ENCODE measurements around the gene SHBG.

SHBG gene

DNA sequence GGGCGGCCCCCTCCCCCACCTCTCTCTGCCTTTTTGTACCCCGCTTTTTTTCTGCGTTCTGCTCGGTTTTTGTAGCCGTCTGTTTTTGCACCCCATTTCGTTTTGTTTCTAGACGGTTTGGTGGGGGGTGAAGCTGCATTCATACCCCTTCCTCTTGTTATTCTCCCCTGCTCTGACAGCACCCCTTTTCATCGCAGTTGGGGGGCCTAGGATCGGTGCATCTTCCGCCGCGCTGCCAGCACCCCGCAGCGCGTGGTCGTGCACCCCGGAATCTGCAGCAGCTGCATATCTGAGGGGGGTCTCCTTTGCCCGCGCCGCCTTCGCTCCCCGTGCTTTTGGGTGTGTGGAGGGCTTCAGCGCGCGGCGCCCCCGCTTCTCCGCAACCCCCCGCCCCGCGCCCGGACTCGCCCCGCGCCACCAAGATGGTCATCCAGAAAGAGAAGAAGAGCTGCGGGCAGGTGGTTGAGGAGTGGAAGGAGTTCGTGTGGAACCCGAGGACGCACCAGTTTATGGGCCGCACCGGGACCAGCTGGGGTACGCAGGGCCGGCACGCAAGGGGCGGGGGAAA is 21.2 kb downstream of the SHBG start:
- DNase-seq, result no peak

- no peak for DNase-seq
Observed at GRCh38 chr17:7651665-7652387, 21.9 kb downstream of the SHBG start.

DNA sequence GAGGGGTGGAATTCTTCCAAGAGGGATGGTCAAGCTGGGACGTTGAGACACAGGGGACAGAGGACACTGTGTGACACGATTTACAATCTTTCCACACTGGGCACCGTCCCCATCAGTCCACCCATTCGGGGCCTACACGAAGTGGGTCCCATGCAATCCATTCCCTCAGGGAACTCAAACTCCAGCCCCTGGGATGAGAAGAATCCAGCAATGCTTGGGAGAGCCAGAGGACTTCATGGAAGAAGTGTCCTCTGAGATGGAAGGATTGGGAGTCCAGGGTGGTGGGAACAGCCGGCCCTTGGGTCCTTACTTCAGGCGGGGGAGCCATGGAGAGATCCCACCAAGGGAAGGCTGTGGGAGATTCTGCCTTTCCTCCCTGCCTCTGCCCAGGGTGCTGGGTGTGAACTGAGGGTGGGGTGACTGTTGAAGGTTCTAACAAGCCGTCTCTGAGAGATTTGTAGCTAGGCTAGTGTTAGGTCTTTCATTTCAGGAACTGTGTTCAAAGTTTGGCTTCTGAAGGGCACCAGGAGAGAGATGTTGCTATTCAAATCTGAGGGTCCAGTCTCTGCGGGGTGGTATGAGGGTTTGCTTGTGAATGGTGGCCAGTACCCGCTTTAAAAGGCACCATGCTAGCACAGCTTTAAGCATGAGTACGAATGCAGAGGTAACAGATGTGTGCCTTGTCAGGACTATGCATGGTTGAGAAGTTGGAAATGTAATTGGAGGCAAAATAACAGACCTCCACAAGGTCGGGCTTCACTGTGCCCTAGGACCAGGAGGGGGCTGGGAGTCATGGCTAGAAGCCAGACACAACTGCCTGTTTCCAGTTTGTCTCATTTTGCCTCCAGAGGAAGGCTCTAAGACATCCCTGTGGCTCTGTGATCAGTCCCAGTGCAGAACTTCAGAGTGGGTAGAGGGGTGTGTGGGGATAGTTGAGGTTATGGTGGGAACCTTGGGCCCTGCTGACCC is 22.7 kb downstream of the SHBG start:
- no peak for DNase-seq

DNA sequence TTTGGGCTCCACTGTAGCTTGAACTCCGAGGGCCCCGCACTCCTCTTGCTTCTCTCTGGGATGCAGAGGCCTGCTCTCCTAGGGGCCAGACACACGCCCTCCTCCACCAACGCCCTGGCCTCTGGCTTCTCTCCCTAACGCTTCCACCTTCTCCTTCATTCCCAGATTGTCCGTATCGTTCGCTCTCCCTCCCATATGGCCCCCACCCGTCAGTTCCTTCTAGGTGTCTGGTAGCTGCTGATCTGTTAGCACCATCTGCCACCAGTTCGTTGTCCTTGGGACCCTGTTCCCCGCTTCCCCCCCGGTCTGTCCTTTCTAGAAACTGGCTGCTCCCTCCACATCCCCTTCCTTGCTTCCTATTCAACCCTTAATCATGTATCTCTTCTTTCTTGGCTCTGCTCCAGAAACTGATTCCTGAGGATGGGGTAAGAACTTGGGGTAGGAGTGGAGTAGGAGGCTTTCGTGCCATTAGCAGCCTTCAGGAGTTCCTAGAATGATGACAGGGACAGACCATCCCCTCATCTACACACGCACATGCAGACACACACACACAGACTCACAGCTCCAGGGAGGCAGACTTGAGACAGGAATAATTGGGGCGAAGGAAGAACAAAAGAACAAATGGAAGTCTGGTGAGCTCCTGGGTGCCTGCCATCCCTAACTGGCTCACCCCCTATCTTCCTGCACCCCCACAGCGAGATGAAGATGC is 25.1 kb downstream of the SHBG start:
- DNase-seq, result no peak

GRCh38 chr17:7655541-7655840 is 25.6 kb downstream of the SHBG start:
- DNase-seq, result no peak

DNA sequence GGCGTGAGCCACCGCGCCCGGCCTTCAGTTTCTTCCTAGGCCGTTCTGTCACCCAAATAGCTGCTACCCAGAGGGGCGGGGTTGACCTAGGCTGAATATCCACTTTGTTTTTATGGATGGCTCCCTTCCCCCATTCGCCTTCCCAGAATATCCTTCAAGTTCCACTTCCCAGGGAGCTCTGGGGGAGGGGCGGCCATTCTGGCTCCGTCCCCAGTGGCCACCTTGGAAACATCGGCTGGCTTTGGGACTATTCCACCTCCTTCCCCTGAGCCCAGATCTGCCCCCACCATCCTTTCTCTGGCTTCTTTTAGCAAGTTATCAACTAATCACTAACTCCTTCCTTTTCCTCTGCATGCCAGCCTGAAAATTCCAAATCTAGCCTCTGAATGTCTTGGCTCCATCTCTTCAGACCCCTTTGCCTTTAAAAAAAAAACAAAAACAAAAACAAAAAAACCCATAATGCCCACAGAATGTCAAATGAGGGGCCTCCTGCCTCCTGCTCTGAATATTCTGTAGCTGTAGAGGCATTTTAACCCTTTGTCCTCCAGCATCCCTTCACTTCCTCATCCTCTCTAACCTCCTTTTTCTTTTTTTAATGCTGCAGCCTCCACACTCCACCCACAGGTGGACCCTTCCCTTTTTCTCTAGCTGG is 27.1 kb downstream of the SHBG start:
- no peak for DNase-seq

GRCh38 chr17:7667656-7668406 is 37.9 kb downstream of the SHBG start:
- no peak for DNase-seq

GRCh38 chr17:7668482-7668881 is 38.5 kb downstream of the SHBG start:
- DNase-seq, result no peak

DNA sequence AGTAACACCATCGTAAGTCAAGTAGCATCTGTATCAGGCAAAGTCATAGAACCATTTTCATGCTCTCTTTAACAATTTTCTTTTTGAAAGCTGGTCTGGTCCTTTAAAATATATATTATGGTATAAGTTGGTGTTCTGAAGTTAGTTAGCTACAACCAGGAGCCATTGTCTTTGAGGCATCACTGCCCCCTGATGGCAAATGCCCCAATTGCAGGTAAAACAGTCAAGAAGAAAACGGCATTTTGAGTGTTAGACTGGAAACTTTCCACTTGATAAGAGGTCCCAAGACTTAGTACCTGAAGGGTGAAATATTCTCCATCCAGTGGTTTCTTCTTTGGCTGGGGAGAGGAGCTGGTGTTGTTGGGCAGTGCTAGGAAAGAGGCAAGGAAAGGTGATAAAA is 43.3 kb downstream of the SHBG start:
- peak in 1 of 2 experiments; percentile 6 for DNase-seq

GRCh38 chr17:7674934-7675333 is 45.0 kb downstream of the SHBG start:
- no peak for DNase-seq

- no peak for DNase-seq
Observed at GRCh38 chr17:7676533-7676932, 46.6 kb downstream of the SHBG start.

GRCh38 chr17:7677388-7678067 is 47.6 kb downstream of the SHBG start:
- no peak for DNase-seq
